ENCODE data around the gene VSX1.

VSX1 gene

GRCh38 chr20:25077610-25078169 lies 4.3 kb downstream of the VSX1 start:
- Histone ChIP-seq H3K36me3 (ENCODE audit: control insufficient read depth, insufficient read depth, low read length) (no peaks in the 10 kb centered on the region), H3K9me3 (ENCODE audit: control insufficient read depth, insufficient read depth, low read length) (no peaks in the 10 kb centered on the region), H3K27ac (ENCODE audit: low read length) (no peak overlapping the region), H3K4me1 (ENCODE audit: control insufficient read depth, insufficient read depth, low read length) (peaks cover 2% of the 10 kb centered on the region; the same call in 1 of the 2 replicates), H3K4me3 (ENCODE audit: low read length) (no peak overlapping the region), H3K27me3 (ENCODE audit: control insufficient read depth, insufficient read depth, low read length) (peaks cover 22% of the 10 kb centered on the region)
- DNase-seq (ENCODE audit: low read depth, low spot score): no peak
- WGBS (ENCODE audit: insufficient coverage, insufficient read length): no CpG with 5 or more reads among the region's 38 CpGs

GRCh38 chr20:25076731-25077609 lies 5.0 kb downstream of the VSX1 start:
- Histone ChIP-seq H3K27ac (ENCODE audit: low read length) (no peak overlapping the region), H3K27me3 (ENCODE audit: control insufficient read depth, insufficient read depth, low read length) (peaks cover 15% of the 10 kb centered on the region), H3K4me3 (ENCODE audit: low read length) (no peak overlapping the region), H3K9me3 (ENCODE audit: control insufficient read depth, insufficient read depth, low read length) (no peaks in the 10 kb centered on the region), H3K36me3 (ENCODE audit: control insufficient read depth, insufficient read depth, low read length) (no peaks in the 10 kb centered on the region), H3K4me1 (ENCODE audit: control insufficient read depth, insufficient read depth, low read length) (peaks cover 2% of the 10 kb centered on the region; the same call in 1 of the 2 replicates)
- no peak for DNase-seq (ENCODE audit: low read depth, low spot score)
- WGBS (ENCODE audit: insufficient coverage, insufficient read length): no CpG with 5 or more reads among the region's 14 CpGs

- Histone ChIP-seq H3K9me3 (ENCODE audit: control insufficient read depth, insufficient read depth, low read length) (no peaks in the 10 kb centered on the region), H3K27me3 (ENCODE audit: control insufficient read depth, insufficient read depth, low read length) (peaks cover 8% of the 10 kb centered on the region), H3K36me3 (ENCODE audit: control insufficient read depth, insufficient read depth, low read length) (no peaks in the 10 kb centered on the region), H3K4me3 (ENCODE audit: low read length) (no peak overlapping the region), H3K4me1 (ENCODE audit: control insufficient read depth, insufficient read depth, low read length) (peaks cover 2% of the 10 kb centered on the region; the same call in 1 of the 2 replicates), H3K27ac (ENCODE audit: low read length) (no peak overlapping the region)
- DNase-seq (ENCODE audit: low read depth, low spot score): no peak
- no CpG with 5 or more reads among the region's 2 CpGs for WGBS (ENCODE audit: insufficient coverage, insufficient read length)
Measured at GRCh38 chr20:25076201-25076600, 5.7 kb downstream of the VSX1 start.

- Histone ChIP-seq H3K27ac (ENCODE audit: low read length) (no peak overlapping the region), H3K27me3 (ENCODE audit: control insufficient read depth, insufficient read depth, low read length) (no peaks in the 10 kb centered on the region; the same call in 1 of the 2 replicates), H3K4me1 (ENCODE audit: control insufficient read depth, insufficient read depth, low read length) (peaks cover 2% of the 10 kb centered on the region; the same call in 1 of the 2 replicates), H3K9me3 (ENCODE audit: control insufficient read depth, insufficient read depth, low read length) (no peaks in the 10 kb centered on the region), H3K4me3 (ENCODE audit: low read length) (no peak overlapping the region), H3K36me3 (ENCODE audit: control insufficient read depth, insufficient read depth, low read length) (no peaks in the 10 kb centered on the region)
- WGBS (ENCODE audit: insufficient coverage, insufficient read length): no CpG with 5 or more reads among the region's 9 CpGs
- DNase-seq (ENCODE audit: low read depth, low spot score): no peak
Measured at GRCh38 chr20:25073544-25073943, 8.4 kb downstream of the VSX1 start.

GRCh38 chr20:25072226-25072811 lies 9.6 kb downstream of the VSX1 start:
- H3K27me3 ChIP-seq (ENCODE audit: control insufficient read depth, insufficient read depth, low read length): no peaks in the 10 kb centered on the region; the same call in 1 of the 2 replicates
- WGBS (ENCODE audit: insufficient coverage, insufficient read length): no CpG with 5 or more reads among the region's 7 CpGs
- H3K9me3 ChIP-seq (ENCODE audit: control insufficient read depth, insufficient read depth, low read length): no peaks in the 10 kb centered on the region
- H3K4me3 ChIP-seq (ENCODE audit: low read length): no peak overlapping the region
- no peaks in the 10 kb centered on the region for H3K36me3 ChIP-seq (ENCODE audit: control insufficient read depth, insufficient read depth, low read length)
- H3K4me1 ChIP-seq (ENCODE audit: control insufficient read depth, insufficient read depth, low read length): 0 out of 2 replicates have a peak, but pooled peaks cover 2% of the 10 kb centered on the region
- H3K27ac ChIP-seq (ENCODE audit: low read length): no peak overlapping the region
- DNase-seq (ENCODE audit: low read depth, low spot score): no peak

- Histone ChIP-seq H3K4me1 (ENCODE audit: control insufficient read depth, insufficient read depth, low read length) (0 out of 2 replicates have a peak, but pooled peaks cover 2% of the 10 kb centered on the region), H3K4me3 (ENCODE audit: low read length) (no peak overlapping the region), H3K36me3 (ENCODE audit: control insufficient read depth, insufficient read depth, low read length) (no peaks in the 10 kb centered on the region), H3K9me3 (ENCODE audit: control insufficient read depth, insufficient read depth, low read length) (no peaks in the 10 kb centered on the region), H3K27ac (ENCODE audit: low read length) (no peak overlapping the region), H3K27me3 (ENCODE audit: control insufficient read depth, insufficient read depth, low read length) (no peaks in the 10 kb centered on the region; the same call in 1 of the 2 replicates)
- WGBS (ENCODE audit: insufficient coverage, insufficient read length): no CpG with 5 or more reads among the region's 4 CpGs
- no peak for DNase-seq (ENCODE audit: low read depth, low spot score)
Measured at GRCh38 chr20:25071734-25072133, 10.2 kb downstream of the VSX1 start.

GRCh38 chr20:25070821-25071473 lies 11.0 kb downstream of the VSX1 start:
- Histone ChIP-seq H3K27me3 (ENCODE audit: control insufficient read depth, insufficient read depth, low read length) (no peaks in the 10 kb centered on the region; the same call in 1 of the 2 replicates), H3K36me3 (ENCODE audit: control insufficient read depth, insufficient read depth, low read length) (no peaks in the 10 kb centered on the region), H3K4me1 (ENCODE audit: control insufficient read depth, insufficient read depth, low read length) (0 out of 2 replicates have a peak, but pooled peaks cover 2% of the 10 kb centered on the region), H3K9me3 (ENCODE audit: control insufficient read depth, insufficient read depth, low read length) (no peaks in the 10 kb centered on the region), H3K27ac (ENCODE audit: low read length) (no peak overlapping the region), H3K4me3 (ENCODE audit: low read length) (no peak overlapping the region)
- DNase-seq (ENCODE audit: low read depth, low spot score): no peak
- whole genome bisulfite sequencing (ENCODE audit: insufficient coverage, insufficient read length): no CpG with 5 or more reads among the region's 5 CpGs

GRCh38 chr20:25067102-25067987 lies 14.6 kb downstream of the VSX1 start:
- no peaks in the 10 kb centered on the region for H3K9me3 ChIP-seq (ENCODE audit: control insufficient read depth, insufficient read depth, low read length)
- no peak for DNase-seq (ENCODE audit: low read depth, low spot score)
- no peaks in the 10 kb centered on the region for H3K27me3 ChIP-seq (ENCODE audit: control insufficient read depth, insufficient read depth, low read length)
- 100% methylated on average over 9 of the region's 18 CpGs for WGBS (ENCODE audit: insufficient coverage, insufficient read length)
- H3K27ac ChIP-seq (ENCODE audit: low read length): no peak overlapping the region
- no peak overlapping the region for H3K4me3 ChIP-seq (ENCODE audit: low read length)
- no peaks in the 10 kb centered on the region for H3K4me1 ChIP-seq (ENCODE audit: control insufficient read depth, insufficient read depth, low read length)
- H3K36me3 ChIP-seq (ENCODE audit: control insufficient read depth, insufficient read depth, low read length): no peaks in the 10 kb centered on the region

GRCh38 chr20:25066386-25066785 lies 15.6 kb downstream of the VSX1 start:
- H3K4me1 ChIP-seq (ENCODE audit: control insufficient read depth, insufficient read depth, low read length): no peaks in the 10 kb centered on the region
- no peaks in the 10 kb centered on the region for H3K36me3 ChIP-seq (ENCODE audit: control insufficient read depth, insufficient read depth, low read length)
- no peaks in the 10 kb centered on the region for H3K9me3 ChIP-seq (ENCODE audit: control insufficient read depth, insufficient read depth, low read length)
- no peak overlapping the region for H3K4me3 ChIP-seq (ENCODE audit: low read length)
- no peak overlapping the region for H3K27ac ChIP-seq (ENCODE audit: low read length)
- no peaks in the 10 kb centered on the region for H3K27me3 ChIP-seq (ENCODE audit: control insufficient read depth, insufficient read depth, low read length)
- no peak for DNase-seq (ENCODE audit: low read depth, low spot score)
- no CpG with 5 or more reads among the region's 6 CpGs for WGBS (ENCODE audit: insufficient coverage, insufficient read length)
